ENCODE results near the gene RIMKLB. TPM values are rescaled to one million over a fixed set of nuclear protein-coding genes. Genes with fewer than 3 reads are reported as not detected.

Gene RIMKLB
- 33.3 and 46.6 TPM in 2 replicates for total RNA-seq

DNA sequence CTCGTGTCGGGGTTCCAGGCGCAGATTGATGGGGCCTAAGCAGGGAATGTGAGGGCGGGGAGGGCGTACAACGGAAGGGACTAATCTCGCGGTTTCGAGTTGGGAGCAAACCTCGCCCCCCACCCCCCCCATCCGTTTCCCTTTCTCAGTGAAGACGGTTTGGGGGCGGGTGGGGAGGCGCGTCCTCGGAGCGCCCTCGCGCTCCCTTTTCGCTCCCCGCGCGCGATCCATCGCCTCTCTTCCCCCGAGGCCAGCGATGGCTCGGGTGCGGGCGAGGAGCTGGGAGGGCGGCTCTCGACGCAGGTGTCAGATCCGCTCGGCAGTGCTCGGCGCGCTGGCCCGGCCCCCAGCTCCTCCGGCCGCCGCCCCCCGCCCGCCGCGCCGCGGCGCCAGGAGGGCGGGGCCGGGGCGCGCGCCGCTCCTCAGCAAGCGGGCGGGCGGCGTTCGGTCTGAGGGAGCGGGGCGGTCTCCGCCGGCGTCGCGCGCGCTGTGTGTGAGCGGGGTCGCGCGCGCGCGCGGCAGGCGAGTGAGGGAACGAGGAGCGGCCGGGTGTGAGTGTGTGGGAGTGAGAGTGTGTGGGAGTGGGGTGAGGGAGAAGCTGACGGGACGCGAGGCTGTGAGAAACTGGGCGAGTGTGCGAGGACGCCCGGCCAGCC lies at the start of gene RIMKLB:
TSS of gene RIMKLB (plus strand) at position 516 of the 656 bp plus-strand sequence. CDS start 15,876 bp downstream, outside the sequence.
- peak; percentile 87 to 88 for DNase-seq (ENCODE audit: low read depth in 2 of 2)

GRCh38 chr12:8648576-8649205 lies 49.1 kb upstream of the RIMKLB start:
- no peak for DNase-seq (ENCODE audit: low read depth in 2 of 2)

DNA sequence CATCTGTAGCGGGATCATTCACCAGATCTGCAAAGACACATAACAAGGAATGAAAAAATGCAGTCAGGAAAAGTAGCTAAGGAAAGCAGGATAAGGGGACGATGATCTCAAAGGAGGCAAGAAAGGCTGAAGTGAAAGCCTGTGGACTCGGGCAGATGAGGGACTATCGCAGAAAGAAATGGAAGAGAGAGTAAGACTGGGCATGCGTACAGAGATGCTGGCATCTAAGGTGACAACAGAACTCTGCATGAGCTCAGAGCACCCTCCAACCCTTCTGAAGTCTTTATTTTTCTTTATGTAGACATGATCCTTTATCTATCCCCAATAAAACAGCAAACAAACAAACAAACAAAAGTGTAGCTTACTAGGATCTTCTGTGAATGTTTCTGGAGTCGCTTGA lies 42.4 kb upstream of the RIMKLB start:
- no peak for DNase-seq (ENCODE audit: low read depth in 2 of 2)

GRCh38 chr12:8658346-8658745 lies 39.4 kb upstream of the RIMKLB start:
- DNase-seq (ENCODE audit: low read depth in 2 of 2), result no peak

GRCh38 chr12:8661016-8661415 lies 36.8 kb upstream of the RIMKLB start:
- no peak for DNase-seq (ENCODE audit: low read depth in 2 of 2)

DNA sequence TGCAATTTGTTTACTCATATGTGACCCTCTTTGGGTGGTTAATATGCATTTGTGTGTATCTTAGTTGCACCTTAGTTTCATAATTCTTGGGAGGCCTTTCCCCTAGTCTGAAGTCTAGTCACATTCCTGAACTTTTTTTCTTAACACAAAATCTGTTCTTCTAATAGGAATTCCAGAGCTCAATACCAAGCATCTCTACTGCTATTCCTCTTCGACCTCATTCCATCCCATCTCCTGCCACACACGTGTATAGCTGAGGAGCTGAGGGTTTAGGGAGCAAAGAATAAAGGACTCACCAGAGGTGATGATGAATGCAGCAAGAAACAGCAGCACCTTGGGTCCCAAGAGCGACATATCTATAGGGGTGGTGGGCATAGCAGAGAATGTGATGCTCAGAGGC lies 36.0 kb upstream of the RIMKLB start:
- no peak for DNase-seq (ENCODE audit: low read depth in 2 of 2)

DNA sequence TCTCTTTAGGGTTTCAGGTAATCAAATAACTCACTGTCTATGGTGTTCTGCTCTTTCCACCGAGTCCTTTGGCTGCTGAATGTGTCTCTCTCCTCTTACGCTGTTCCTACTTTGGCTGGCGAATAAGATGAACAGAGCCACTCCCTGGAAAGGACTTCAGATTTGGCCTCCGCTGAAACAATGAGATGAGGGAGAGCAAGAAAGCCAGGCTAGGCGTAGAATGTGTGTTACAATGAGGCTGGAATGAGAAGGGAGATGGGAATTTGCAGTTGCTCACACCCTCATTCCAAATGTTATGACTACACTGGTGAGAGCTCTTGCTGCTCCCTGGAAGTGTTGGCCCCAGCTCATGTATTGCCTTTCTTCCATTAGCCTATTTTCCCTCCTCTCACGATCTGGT lies 35.2 kb upstream of the RIMKLB start, which contains the start of gene MFAP5:
TSS of gene MFAP5 (minus strand) at position 234 of the 400 bp plus-strand sequence. CDS start 722 bp downstream, outside the sequence.
- no peak for DNase-seq (ENCODE audit: low read depth in 2 of 2)

GRCh38 chr12:8664228-8664913 lies 33.4 kb upstream of the RIMKLB start:
- no peak for DNase-seq (ENCODE audit: low read depth in 2 of 2)

DNA sequence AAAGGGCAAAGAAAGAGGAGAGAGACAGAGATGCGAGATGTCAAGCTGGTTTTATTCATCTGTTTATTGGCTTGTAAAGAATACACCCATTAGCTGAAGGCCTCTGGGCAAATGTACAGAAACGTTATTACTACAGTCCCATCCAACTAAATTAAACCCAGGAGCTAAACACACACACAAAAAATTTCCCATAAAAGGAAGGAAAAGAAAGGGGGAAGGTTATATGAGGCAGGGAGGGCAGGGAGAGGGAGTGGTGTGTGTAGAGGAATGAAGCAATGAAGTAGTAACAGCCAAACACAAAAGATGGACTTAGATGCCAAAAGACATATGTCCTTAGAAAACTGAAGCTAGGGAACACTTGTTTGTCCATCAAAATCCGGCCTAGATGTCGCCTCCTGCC lies 32.0 kb upstream of the RIMKLB start:
- DNase-seq (ENCODE audit: low read depth in 2 of 2), result no peak

DNA sequence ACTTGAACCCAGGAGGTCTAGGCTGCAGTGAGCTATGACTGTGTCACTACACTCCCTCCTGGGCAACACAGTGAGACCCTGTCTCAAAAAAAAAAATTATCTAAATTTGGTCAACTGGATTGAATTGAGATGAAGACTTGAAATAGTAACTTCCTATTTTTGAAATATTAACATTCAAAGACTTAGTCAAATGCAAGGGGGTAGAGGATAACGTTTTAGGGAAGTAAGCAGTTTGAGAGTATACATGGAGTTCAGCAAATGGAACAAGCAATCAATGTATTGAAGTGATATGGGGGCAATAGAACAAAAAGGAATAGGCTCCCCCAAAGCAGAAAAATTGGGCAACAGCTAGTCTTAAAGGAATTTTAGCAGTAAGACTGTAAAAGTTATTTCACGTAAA lies 30.5 kb upstream of the RIMKLB start:
- no peak for DNase-seq (ENCODE audit: low read depth in 2 of 2)

DNA sequence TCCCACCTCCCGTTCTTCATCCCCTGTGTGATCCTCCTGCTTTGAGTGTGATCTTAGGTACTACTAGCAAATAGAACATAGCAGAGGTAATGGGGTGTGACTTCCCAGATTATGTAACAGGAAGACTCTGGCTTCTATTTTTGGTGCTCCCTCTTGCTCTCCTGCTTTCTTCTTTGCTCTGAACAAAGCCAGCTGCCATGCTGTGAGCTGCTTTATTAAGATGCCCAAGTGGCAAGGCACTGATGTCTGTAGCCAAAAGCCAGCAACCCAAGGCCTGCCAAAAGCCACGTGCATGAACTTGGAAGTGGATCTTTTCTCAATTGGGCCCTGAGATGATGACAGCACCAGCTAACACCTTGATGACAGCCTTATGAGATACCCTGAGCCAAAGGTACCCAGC lies 29.4 kb upstream of the RIMKLB start:
- no peak for DNase-seq (ENCODE audit: low read depth in 2 of 2)

GRCh38 chr12:8672381-8672780 lies 25.4 kb upstream of the RIMKLB start:
- DNase-seq (ENCODE audit: low read depth in 2 of 2), result no peak

DNA sequence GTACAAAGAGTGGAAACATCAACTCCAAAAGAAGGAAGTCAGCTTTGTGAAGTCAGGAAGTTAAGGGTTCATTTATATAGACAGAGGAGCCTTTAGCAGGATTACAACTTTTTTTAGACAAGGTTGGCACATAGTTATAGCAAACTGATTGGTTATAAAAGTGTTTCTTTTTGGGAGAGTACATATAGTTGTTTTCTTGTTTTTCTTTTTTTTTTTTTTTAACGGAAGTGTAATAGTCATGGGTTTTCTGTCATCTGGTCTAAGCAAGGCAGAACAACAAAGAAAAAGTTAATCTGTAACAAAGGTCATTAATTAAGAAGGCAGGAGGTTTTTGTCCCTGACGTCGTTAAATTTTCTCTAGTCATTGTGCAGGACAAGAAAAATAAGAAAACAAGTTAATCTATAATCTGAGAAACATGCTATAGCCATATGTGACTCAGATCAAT lies 22.2 kb upstream of the RIMKLB start:
- peak in 1 of 2 donors; percentile 63 for DNase-seq (ENCODE audit: low read depth in 2 of 2)

- peak in 1 of 2 donors; percentile 72 for DNase-seq (ENCODE audit: low read depth in 2 of 2)
These were observed 21.1 kb upstream of the RIMKLB start for GRCh38 chr12:8676651-8677050.

DNA sequence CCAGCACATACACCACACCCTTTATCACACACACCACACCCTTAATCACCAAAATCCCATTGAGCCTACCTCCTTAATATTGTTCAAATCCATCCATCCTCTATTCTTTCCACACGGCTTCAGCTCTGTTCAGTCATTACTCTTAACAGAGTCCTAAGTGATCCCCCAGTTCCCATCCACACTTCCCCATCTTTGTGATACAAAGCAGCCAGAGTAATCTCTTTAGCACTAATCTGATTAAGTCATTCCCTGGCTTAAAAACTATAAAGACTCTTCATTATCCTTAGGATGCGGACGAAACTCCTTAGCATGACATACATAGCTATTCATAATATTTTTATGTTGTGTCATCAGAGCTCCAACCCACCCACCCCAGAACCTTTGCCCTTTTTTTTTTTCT lies 20.4 kb upstream of the RIMKLB start:
- no peak for DNase-seq (ENCODE audit: low read depth in 2 of 2)

GRCh38 chr12:8678661-8679111 lies 19.1 kb upstream of the RIMKLB start:
- DNase-seq (ENCODE audit: low read depth in 2 of 2), result no peak

DNA sequence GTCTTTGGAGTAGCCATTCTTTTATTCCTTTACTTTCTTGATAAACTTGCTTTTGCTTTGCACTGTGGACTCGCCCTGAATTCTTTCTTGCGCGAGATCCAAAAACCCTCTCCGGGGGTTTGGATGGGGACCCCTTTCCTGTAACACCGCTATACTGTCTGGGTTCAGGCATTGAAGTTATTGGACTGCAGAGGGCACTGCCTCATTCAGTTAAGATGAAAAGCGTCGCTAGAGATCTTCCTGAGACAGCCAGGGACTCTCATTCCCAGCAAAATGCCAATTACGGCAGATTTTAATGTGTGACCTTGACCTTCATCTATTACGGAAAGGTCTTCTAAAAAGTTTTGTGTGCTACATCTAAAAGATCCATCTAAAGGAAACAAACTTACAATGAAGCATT lies 17.3 kb upstream of the RIMKLB start:
- no peak for DNase-seq (ENCODE audit: low read depth in 2 of 2)

DNA sequence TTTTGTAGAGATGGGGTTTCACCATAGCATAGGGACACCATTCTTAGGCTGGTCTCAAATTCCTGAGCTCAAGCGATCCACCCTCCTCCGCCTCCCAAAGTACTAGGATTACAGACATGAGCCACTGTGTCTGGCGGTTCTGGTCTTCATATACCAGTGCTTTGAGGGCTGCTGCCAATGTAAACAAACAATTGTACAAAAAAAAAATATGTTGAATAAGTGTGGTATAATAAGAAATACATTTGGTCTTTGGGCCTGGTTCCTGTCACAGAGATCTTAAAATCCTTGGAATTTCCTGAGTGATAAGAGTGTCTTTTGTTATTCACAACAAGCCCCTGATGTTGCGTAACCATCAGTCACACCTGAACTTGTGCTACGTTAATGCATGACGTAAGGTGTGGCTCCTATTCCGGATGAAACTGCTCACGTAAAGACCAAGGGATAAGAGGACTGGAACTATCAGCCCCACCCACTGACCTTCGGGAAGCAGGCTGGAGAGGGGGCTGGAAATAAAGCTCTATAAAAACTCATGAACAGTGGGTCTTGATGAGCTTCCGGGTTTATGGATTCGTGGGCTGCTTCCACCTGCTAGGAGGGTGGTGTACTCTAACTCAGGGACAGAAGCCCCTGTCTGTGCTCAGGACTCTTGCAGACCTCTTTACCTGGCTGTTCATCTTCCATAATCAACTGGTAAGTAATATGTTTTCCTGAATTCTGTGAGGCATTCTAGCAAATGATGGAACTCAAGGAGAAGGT lies 16.5 kb upstream of the RIMKLB start:
- DNase-seq (ENCODE audit: low read depth in 2 of 2), result peak; percentile 53 to 86

DNA sequence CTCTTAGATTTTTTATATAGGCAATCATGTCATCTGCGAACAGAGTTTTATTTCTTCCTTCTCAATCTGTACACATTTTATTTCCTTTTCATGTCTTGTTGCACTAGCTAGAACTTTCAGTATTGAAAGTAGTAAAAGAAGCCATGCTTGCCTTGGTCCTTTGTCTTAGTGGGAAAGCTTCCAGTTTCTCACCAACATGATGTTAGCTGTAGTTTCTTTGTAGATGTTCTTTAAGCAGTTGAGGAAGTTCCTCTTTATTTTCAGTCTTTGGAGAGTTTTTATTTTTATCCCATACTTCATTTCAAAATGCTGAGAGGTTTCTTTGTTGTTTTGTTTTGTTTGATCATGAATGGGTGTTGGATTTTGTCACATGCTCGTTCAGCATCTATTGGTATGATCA lies 12.7 kb upstream of the RIMKLB start:
- DNase-seq (ENCODE audit: low read depth in 2 of 2), result no peak

- peak; percentile 51 to 97 for DNase-seq (ENCODE audit: low read depth in 2 of 2)
These were observed 9.8 kb upstream of the RIMKLB start for GRCh38 chr12:8687846-8688601.

DNA sequence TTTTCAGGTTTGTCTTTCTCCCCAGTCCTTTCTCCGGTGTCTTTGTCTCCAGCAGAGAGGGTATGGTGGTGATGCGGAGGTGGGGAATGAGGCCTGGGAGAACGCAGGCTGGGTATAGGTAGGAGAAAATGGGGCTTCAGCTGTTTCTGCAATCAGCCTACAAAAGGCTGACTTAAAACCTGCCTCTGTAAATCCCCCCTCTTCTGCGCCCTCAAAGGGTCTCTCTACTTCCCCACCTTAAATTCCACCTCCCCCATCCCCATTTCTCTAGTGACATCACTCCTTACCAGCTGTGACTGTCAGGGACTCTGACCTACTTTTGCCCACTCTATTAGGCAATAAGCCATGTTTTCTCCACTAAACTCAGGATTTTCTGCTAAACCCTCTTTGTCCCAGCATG lies 8.1 kb upstream of the RIMKLB start:
- no peak for DNase-seq (ENCODE audit: low read depth in 2 of 2)

All from lung microvascular endothelial cell (primary cell).